Hepatic stellate cell (primary cell): ENCODE data around the gene GVQW3.

Source experiments
- DNase-seq: peaks from one replicate; pipeline ENCODE4 v3.0.0; 2011; ENCODE audit warnings: low spot score

GVQW3 gene

GRCh38 chr11:76380977-76381719 lies at the start of gene GVQW3, which contains the start of gene THAP12:
GVQW3 (plus strand) TSS chr11:76381323; CDS start chr11:76381829, 506 bp downstream.
THAP12 (minus strand) TSS chr11:76381132; CDS start chr11:76380836, 296 bp downstream.
- DNase-seq: peak; percentile 100

GRCh38 chr11:76334826-76335389 lies 46.2 kb upstream of the GVQW3 start:
- no peak for DNase-seq

GRCh38 chr11:76335842-76336241 lies 45.3 kb upstream of the GVQW3 start:
- no peak for DNase-seq

- DNase-seq: no peak
Observed at GRCh38 chr11:76336597-76336996, 44.5 kb upstream of the GVQW3 start.

- no peak for DNase-seq
Observed at GRCh38 chr11:76337469-76337868, 43.7 kb upstream of the GVQW3 start.

GRCh38 chr11:76337923-76338322 lies 43.2 kb upstream of the GVQW3 start:
- no peak for DNase-seq

- DNase-seq: no peak
Observed at GRCh38 chr11:76339221-76339620, 41.9 kb upstream of the GVQW3 start.

GRCh38 chr11:76347466-76347865 lies 33.7 kb upstream of the GVQW3 start:
- no peak for DNase-seq

- DNase-seq: no peak
Observed at GRCh38 chr11:76348348-76348747, 32.8 kb upstream of the GVQW3 start.

GRCh38 chr11:76355172-76355571 lies 26.0 kb upstream of the GVQW3 start:
- no peak for DNase-seq

- DNase-seq: no peak
Observed at GRCh38 chr11:76361374-76361773, 19.7 kb upstream of the GVQW3 start.

GRCh38 chr11:76361776-76362175 lies 19.3 kb upstream of the GVQW3 start:
- DNase-seq: no peak

GRCh38 chr11:76362716-76363115 lies 18.4 kb upstream of the GVQW3 start:
- no peak for DNase-seq

GRCh38 chr11:76365038-76365679 lies 16.0 kb upstream of the GVQW3 start:
- DNase-seq: no peak

- no peak for DNase-seq
Observed at GRCh38 chr11:76368490-76368889, 12.6 kb upstream of the GVQW3 start.

- DNase-seq: no peak
Observed at GRCh38 chr11:76369406-76369805, 11.7 kb upstream of the GVQW3 start.

- DNase-seq: peak; percentile 54
Observed at GRCh38 chr11:76371170-76371569, 10.0 kb upstream of the GVQW3 start.

- DNase-seq: no peak
Observed at GRCh38 chr11:76376746-76377558, 4.2 kb upstream of the GVQW3 start.

- no peak for DNase-seq
Observed at GRCh38 chr11:76379807-76380158, 1.3 kb upstream of the GVQW3 start.

GRCh38 chr11:76380159-76380976 lies 755 bp upstream of the GVQW3 start:
- DNase-seq: peak; percentile 30

GRCh38 chr11:76382209-76382608 lies 1.1 kb downstream of the GVQW3 start:
- peak; percentile 14 for DNase-seq

GRCh38 chr11:76385903-76386302 lies 4.8 kb downstream of the GVQW3 start:
- DNase-seq: no peak
